COLO829 (cell line): ENCODE measurements around the gene ZNF718.
"Not testable (repeated sequence)": the region's sequence is repeated elsewhere in the genome, so short reads cannot be mapped to it uniquely, and the experiment has no call there.

Source experiments
- DNase-seq: peaks from one replicate; pipeline ENCODE4 v3.0.0; 2012; ENCODE audit warnings: low spot score

The ZNF718 gene

DNA sequence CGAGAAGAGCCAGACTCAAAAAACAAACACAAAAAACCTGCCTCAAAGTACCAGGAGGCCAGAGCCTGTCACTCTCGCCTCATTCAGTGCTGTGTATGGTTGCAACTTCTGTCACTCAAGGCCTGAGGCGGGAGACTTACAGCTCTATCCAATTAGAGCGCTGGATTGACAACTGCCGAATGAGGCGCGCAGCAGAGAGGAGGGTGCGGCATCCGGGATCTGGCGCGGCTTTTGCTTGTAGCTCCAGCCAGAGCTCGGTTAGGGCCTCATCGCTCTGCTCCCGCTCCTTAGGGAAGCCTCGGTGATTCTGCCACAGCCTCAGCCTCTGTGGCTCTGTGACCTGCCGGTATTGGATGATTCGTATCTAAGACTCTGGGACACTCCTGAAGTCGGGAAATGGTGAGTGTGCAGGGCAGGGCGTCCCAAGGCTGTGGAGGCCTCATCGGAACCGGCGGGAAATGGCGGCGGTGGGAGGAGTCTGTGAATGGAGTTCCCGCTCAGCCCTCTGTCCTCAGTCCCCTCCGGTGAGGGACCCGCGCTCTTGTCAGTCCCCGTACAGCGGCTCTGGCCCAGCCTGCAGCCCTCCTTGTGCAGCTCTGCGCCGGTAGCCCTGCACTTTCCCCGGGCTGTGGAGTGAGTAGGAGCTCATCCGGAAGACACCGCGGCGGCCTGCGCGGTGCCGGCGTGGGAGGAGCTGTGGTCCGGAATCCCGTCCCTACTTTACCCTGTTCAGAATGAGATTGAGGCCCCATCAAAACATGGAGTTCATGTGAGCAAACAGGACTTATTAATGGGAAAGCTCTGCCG lies at the start of gene ZNF718:
ZNF718 (plus strand) TSS at position 227 of the 807 bp plus-strand sequence; CDS start at position 397, 170 bp downstream.
- peak; percentile 65 for DNase-seq

DNA sequence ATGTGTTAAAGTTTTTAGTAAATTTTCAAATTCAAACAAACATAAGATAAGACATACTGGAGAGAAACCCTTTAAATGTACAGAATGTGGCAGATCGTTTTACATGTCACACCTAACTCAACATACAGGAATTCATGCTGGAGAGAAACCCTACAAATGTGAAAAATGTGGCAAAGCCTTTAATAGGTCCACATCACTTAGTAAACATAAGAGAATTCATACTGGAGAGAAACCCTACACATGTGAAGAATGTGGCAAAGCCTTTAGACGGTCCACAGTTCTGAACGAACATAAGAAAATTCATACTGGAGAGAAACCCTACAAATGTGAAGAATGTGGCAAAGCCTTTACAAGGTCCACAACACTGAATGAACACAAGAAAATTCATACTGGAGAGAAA lies 38.4 kb upstream of the ZNF718 start:
- DNase-seq, result no peak

DNA sequence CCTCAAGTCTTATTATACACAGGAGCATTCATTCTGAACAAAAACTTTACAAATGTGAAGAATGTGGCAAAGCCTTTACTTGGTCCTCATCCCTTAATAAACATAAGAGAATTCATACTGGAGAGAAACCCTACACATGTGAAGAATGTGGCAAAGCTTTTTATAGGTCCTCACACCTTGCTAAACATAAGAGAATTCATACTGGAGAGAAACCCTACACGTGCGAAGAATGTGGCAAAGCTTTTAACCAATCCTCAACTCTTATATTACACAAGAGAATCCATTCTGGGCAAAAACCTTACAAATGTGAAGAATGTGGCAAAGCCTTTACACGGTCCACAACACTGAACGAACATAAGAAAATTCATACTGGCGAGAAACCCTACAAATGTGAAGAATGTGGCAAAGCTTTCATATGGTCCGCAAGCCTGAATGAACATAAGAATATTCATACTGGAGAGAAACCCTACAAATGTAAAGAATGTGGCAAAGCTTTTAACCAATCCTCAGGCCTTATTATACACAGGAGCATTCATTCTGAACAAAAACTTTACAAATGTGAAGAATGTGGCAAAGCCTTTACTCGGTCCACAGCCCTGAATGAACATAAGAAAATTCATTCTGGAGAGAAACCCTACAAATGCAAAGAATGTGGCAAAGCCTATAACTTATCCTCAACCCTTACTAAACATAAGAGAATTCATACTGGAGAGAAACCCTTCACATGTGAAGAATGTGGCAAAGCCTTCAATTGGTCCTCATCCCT lies 37.6 kb upstream of the ZNF718 start:
- not testable (repeated sequence) for DNase-seq

DNA sequence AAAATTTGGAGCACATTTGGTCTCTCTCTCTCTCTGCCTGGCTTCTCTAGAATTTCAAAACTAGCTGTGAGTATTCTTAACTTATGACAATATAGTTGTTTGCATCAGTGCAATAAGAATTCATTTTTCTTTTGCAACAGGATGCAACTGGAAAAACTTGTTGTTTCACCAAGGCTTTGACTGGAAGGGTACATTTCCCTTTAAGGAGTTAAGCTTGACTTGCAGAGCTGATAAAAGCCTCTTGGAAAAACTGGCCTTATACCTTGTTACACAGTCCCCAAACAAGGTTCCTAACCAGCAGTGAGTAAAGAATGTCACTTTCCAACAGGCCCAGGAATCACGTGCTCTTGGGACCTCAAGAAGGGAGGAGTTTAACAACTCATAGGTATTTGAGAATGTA lies 25.9 kb upstream of the ZNF718 start:
- DNase-seq, result no peak

- DNase-seq, result no peak
These were observed 24.4 kb upstream of the ZNF718 start for GRCh38 chr4:99863-100262.

DNA sequence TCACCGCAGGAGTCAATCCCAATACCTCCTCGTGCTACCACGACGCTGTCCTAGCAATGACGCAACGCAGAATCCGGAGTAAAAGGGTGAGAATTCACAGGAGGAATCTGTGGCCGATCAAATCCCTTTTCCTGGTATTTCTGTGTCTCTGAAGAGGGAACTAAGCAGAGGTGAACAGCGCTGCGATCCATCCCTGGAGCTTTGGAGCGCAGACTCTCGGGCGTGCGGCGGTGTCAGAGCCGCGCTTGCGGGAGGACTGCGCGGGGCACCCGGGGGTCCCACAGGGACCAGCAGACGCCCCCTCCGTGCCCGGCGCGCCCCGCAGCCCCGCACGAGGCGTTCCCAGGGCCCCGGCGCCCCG lies 17.2 kb upstream of the ZNF718 start:
- no peak for DNase-seq

DNA sequence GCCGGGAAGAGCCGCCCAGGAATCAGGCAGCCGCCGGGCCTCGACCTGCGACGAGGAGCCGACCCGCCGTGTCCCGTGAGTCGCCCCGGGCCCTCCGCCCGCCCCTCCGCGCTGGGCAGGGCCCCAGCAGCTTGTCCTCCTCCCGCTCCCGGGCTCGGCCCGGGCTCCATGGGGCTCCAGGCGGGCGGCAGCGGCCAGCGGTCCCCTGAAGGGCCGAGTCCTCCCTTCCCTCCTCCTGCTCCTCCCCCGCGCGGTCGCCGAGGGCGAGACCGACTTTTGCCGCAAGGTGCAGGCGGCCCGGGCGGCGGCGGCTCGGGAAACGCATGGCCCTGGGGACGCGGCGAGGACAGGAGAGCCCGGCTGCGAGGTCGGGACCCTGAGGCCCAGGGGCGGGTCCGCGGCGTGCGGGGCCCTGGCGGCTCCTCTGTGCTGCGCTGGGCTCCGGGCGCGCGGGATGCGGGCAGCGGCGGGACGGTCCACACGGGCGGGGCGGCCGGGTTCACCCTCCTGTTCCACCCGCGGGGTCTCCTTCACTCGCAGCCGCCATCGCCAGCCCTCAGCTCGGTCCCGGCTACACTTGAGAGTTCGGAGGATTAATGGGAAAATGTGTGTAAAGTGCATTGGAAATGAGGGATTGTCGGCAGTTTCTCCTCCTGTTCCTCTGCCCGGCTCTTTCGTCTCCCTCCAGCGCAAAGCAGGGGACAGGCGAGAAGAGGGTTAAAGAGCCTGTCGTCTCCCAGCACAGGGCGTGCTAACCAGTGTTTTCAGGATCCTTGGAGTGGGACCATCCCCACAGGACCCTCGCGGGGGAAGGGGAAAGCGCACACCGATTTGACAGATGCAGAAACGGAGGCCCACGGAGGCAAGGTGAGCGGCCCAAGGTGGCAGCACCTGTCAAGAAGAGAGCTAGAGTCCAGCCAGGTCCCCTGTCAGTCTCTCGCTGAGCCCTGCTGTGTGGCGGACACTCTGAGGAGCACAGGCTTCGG lies 16.6 kb upstream of the ZNF718 start:
- DNase-seq, result no peak

- DNase-seq, result no peak
These were observed 11.5 kb upstream of the ZNF718 start for GRCh38 chr4:112771-113170.

DNA sequence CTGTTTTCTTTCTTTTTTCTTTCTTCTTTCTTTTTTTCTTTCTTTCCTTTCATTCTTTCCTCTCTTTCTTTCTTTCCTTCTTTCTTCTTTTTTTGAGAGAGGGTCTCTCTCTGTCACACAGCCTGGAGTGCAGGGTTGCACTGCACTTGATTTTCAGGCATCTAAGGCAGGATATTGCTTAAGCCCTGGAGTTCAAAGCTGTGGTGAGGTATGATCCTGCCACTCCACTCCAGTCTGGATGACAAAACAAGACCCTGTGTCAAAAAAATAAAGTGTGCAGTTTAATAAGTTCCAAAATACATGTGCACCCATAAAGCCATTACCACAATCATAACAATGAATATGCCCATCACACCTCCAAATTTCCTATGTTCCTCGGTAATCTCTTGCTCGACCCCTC lies 10.6 kb upstream of the ZNF718 start:
- no peak for DNase-seq

DNA sequence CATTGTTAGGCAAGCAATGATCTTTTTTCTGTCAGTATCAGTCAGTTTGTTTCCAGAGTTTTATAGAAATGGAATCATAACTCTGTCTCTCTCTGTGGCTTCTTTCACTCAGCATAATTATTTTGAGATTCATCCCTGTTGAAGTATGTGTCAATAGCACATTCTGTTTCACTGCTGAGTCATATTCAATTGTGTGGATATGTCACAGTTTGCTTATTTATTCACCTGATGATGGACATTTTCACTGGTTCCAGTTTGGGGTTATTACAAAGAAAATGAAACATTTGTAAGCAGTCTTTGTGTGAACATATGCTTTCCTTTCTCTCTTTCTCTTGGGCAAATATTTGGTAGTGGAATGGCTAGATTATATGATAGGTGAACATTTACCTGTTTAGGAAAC lies 10.2 kb upstream of the ZNF718 start:
- DNase-seq, result no peak

DNA sequence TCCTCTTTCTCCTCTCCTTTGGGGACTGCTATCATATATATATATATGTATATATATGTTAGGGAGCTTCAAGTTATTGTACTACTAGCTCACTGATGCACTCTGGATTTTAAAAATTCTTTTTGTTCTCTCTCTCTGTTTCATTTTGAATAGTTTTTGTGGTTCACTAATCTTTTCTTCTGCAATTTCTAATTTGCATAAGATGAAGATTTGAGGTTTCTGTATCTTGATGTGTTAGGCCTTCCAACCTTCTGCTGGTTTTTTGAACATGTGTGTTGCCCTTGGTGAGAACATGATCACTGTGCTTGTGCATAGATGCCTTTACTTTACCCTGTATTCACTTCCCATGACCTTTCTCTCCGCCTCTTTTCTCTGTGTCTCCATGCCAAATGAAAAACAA lies 7.8 kb upstream of the ZNF718 start:
- DNase-seq, result no peak

DNA sequence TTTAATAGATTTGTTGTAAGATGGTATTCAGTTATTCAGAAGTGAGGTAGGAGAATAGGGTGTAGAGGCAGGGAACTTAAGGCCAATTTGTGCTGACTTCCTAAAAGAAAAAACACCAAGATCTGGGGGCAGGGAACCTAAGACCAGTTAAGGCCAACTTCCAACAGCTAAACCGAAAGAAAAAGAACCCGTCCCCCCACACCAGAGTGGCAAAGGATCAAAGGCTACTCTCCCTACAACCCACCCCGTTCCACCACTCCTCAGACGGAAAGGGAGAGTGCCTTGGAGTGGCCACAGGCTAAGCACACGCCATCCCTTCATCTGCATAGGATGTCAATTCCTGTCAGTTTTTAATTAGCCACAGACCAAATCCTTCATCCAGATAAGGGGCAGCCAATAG lies 3.7 kb upstream of the ZNF718 start:
- no peak for DNase-seq

GRCh38 chr4:121408-122084 lies 2.8 kb upstream of the ZNF718 start:
- no peak for DNase-seq

GRCh38 chr4:123922-124274 lies 403 bp upstream of the ZNF718 start:
- not testable (repeated sequence) for DNase-seq

DNA sequence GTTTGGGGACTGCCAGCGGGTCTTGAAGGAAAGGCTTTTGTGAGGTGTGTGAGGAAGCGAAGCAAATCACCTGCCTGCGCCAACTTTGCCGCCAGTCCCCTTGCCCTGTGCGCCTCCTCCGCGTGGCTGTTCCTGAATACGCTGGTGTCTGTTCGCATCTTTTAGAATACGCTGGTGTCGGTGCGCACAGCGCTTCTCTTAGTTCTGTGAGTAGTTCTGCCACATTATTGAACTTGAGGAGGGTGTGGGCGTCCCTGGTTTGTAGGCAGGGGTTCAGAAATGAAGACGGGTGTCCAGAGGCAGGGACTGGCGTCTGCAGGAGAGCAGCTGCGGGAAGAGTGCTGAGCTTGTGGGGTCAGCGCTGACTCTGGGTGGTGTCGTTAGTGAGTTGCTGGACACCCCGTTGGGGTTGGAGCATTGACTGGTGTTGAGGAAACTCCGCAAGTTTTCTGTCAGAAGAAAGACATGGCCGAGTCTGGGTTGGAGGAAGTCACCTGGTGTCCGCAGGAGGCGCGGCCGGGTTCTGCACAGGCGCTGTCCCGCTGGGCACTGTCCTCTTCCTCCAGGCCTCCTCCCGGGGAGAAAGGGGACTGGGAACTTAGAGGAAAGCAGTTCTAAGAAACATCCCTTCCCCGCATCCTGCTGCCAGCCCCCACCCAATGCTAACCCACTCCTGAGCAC lies 930 bp downstream of the ZNF718 start:
- DNase-seq, result no peak

- no peak for DNase-seq
These were observed 1.5 kb downstream of the ZNF718 start for GRCh38 chr4:125833-126232.

GRCh38 chr4:132483-132882 lies 8.2 kb downstream of the ZNF718 start:
- no peak for DNase-seq

- no peak for DNase-seq
These were observed 14.6 kb downstream of the ZNF718 start for GRCh38 chr4:138935-139334.

- DNase-seq, result no peak
These were observed 15.4 kb downstream of the ZNF718 start for GRCh38 chr4:139691-140090.

- DNase-seq, result no peak
These were observed 22.3 kb downstream of the ZNF718 start for GRCh38 chr4:146621-147020.

DNA sequence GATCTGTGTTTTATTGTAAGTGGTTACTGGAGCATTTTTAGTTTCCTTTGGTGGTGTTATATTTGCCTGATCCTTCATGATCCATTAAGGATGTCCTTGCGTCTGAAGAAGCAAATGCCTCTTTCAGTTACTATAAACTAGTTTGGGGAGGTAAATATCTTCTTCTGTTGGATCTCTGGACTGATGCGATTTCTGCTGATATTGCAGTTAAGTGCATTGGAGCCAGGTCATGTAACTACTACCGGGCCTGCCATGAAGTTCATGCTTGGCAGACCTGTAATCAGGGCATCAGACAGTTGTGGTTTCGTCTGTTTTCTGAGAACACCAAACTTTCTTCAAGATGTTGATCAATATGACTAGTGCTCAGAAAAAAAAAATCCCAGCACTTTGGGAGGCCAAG lies 22.9 kb downstream of the ZNF718 start:
- no peak for DNase-seq
